ENCODE data around the gene HS6ST3. TPM values are rescaled to one million over a fixed set of nuclear protein-coding genes. Genes with fewer than 3 reads are reported as not detected.

Gene HS6ST3
- total RNA-seq, 2 experiments from 2014 or later = not detected

- POLR2A ChIA-PET = no interaction called here
These were observed 651.9 kb downstream of the HS6ST3 start for GRCh38 chr13:96741779-96742178.

GRCh38 chr13:96743296-96744089 is 653.6 kb downstream of the HS6ST3 start:
- H3K27me3 Mint-ChIP-seq = no peaks in the 10 kb centered on the region
- ChIA-PET POLR2A (no interaction called here), CTCF (interaction anchor here (0.6 kb wide), 1 partner anchor 13 kb away, joined by 3 read pairs; no protein-coding TSS in a partner anchor)
- ATAC-seq = no peak
- intact Hi-C loops (cut with micrococcal nuclease) = no loop called here
- no peaks in the 10 kb centered on the region for H3K36me3 Mint-ChIP-seq (ENCODE audit: low read depth)
- peaks cover 6% of the 10 kb centered on the region for H3K9me3 Mint-ChIP-seq
- no peak for DNase-seq
- no peak overlapping the region for H3K27ac Mint-ChIP-seq
- no peaks in the 10 kb centered on the region for H3K4me1 Mint-ChIP-seq (ENCODE audit: low read depth)
- H3K4me3 Mint-ChIP-seq = no peak overlapping the region
- no peak for TF ChIP-seq CTCF (IDR thresholded peaks at IDR 0.05)

More at GRCh38 chr13:96741779-96742178, 651.9 kb downstream of the HS6ST3 start:
- Mint-ChIP-seq H3K9me3 (peaks cover 6% of the 10 kb centered on the region), H3K27ac (no peak overlapping the region), H3K36me3 (ENCODE audit: low read depth) (no peaks in the 10 kb centered on the region), H3K4me1 (ENCODE audit: low read depth) (no peaks in the 10 kb centered on the region), H3K4me3 (no peak overlapping the region), H3K27me3 (no peaks in the 10 kb centered on the region)
- DNase-seq = no peak
- intact Hi-C loops (cut with micrococcal nuclease) = no loop called here
- no peak for ATAC-seq
- TF ChIP-seq CTCF (IDR thresholded peaks at IDR 0.05) = no peak
- CTCF ChIA-PET = no interaction called here

GRCh38 chr13:96744367-96745331 is 654.7 kb downstream of the HS6ST3 start:
- DNase-seq (no peak), ATAC-seq (no peak)
- intact Hi-C loops (cut with micrococcal nuclease) = no loop called here
- ChIA-PET POLR2A (no interaction called here), CTCF (no interaction called here)
- Mint-ChIP-seq H3K36me3 (ENCODE audit: low read depth) (no peaks in the 10 kb centered on the region), H3K4me3 (no peak overlapping the region), H3K27ac (no peak overlapping the region), H3K27me3 (no peaks in the 10 kb centered on the region), H3K9me3 (peaks cover 3% of the 10 kb centered on the region), H3K4me1 (ENCODE audit: low read depth) (no peaks in the 10 kb centered on the region)
- TF ChIP-seq CTCF (IDR thresholded peaks at IDR 0.05) = no peak

GRCh38 chr13:96746886-96747285 is 657.0 kb downstream of the HS6ST3 start:
- Mint-ChIP-seq H3K36me3 (ENCODE audit: low read depth) (no peaks in the 10 kb centered on the region), H3K27me3 (no peaks in the 10 kb centered on the region), H3K27ac (no peak overlapping the region), H3K4me1 (ENCODE audit: low read depth) (no peaks in the 10 kb centered on the region), H3K9me3 (peaks cover 6% of the 10 kb centered on the region), H3K4me3 (no peak overlapping the region)
- POLR2A ChIA-PET = no interaction called here
- intact Hi-C loops (cut with micrococcal nuclease) = no loop called here
- DNase-seq (no peak), ATAC-seq (no peak)
- TF ChIP-seq CTCF (IDR thresholded peaks at IDR 0.05) = no peak
- CTCF ChIA-PET = no interaction called here

GRCh38 chr13:96749825-96750224 is 659.9 kb downstream of the HS6ST3 start:
- POLR2A ChIA-PET = no interaction called here
- no peaks in the 10 kb centered on the region for H3K27me3 Mint-ChIP-seq
- intact Hi-C loops (cut with micrococcal nuclease) = no loop called here
- no peak for TF ChIP-seq CTCF (IDR thresholded peaks at IDR 0.05)
- H3K4me3 Mint-ChIP-seq = no peak overlapping the region
- no peaks in the 10 kb centered on the region for H3K4me1 Mint-ChIP-seq (ENCODE audit: low read depth)
- no peak overlapping the region for H3K27ac Mint-ChIP-seq
- peaks cover 6% of the 10 kb centered on the region for H3K9me3 Mint-ChIP-seq
- no peaks in the 10 kb centered on the region for H3K36me3 Mint-ChIP-seq (ENCODE audit: low read depth)
- ATAC-seq (no peak), DNase-seq (no peak)
- CTCF ChIA-PET = no interaction called here
